ENCODE data around the gene KCP.

The KCP gene

GRCh38 chr7:128837521-128837921 is 73.0 kb downstream of the KCP start:
- DNase-seq = no peak

GRCh38 chr7:128836729-128837348 is 73.7 kb downstream of the KCP start:
- DNase-seq = no peak

GRCh38 chr7:128835790-128836641 is 74.5 kb downstream of the KCP start:
- DNase-seq = no peak

GRCh38 chr7:128835231-128835751 is 75.2 kb downstream of the KCP start:
- no peak for DNase-seq

GRCh38 chr7:128833946-128834325 is 76.6 kb downstream of the KCP start:
- DNase-seq = no peak

- no peak for DNase-seq
These were observed 77.2 kb downstream of the KCP start for GRCh38 chr7:128833148-128833945.

- no peak for DNase-seq
These were observed 77.7 kb downstream of the KCP start for GRCh38 chr7:128832880-128833147.

GRCh38 chr7:128831994-128832879 is 78.3 kb downstream of the KCP start:
- DNase-seq = no peak

- DNase-seq = no peak
These were observed 79.1 kb downstream of the KCP start for GRCh38 chr7:128831178-128831993.

GRCh38 chr7:128830231-128831177 is 80.0 kb downstream of the KCP start, which contains the start of gene FLNC:
FLNC (plus strand) TSS chr7:128830406; CDS start chr7:128830638, 232 bp downstream.
- no peak for DNase-seq

- no peak for DNase-seq
These were observed 80.9 kb downstream of the KCP start for GRCh38 chr7:128829391-128830166.

GRCh38 chr7:128827971-128828711 is 82.4 kb downstream of the KCP start:
- DNase-seq = no peak

- DNase-seq = no peak
These were observed 83.1 kb downstream of the KCP start for GRCh38 chr7:128827248-128827958.

GRCh38 chr7:128826916-128827247 is 83.6 kb downstream of the KCP start:
- DNase-seq = no peak

All from activated gamma-delta T cell treated with Interleukin-2 at 50 U/mL for 16 hours (primary cell).